Measurements from ENCODE around the gene ZNF213. TPM values are rescaled to one million over a fixed set of nuclear protein-coding genes. Genes with fewer than 3 reads are reported as not detected.
"Not testable (repeated sequence)": the region's sequence is repeated elsewhere in the genome, so short reads cannot be mapped to it uniquely, and the experiment has no call there.

Gene ZNF213
- total and polyA plus RNA-seq, 4 donors = 7.8 to 13.1 (median 11.5) TPM

GRCh38 chr16:3166505-3166886 is 31.7 kb downstream of the ZNF213 start:
- Histone ChIP-seq H3K36me3 (ENCODE audit: control insufficient read depth in 4 of 4, insufficient read depth in 4 of 4, low read length in 4 of 4) (no peaks in the 10 kb centered on the region), H3K27me3 (ENCODE audit: control insufficient read depth in 3 of 3, insufficient read depth in 3 of 3, low read length in 2 of 3) (peaks cover 0 to 53% (median 48%) of the 10 kb centered on the region in 3 donors), H3K9me3 (ENCODE audit: control insufficient read depth in 4 of 4, insufficient read depth in 3 of 4, low read length in 3 of 4) (no peaks in the 10 kb centered on the region), H3K4me3 (no peak overlapping the region), H3K27ac (ENCODE audit: low read depth in 1 of 2, low read length in 1 of 2) (no peak overlapping the region), H3K4me1 (ENCODE audit: control insufficient read depth in 5 of 5, insufficient read depth in 5 of 5, low read length in 5 of 5) (no peaks in the 10 kb centered on the region), H3K9ac (ENCODE audit: insufficient read depth in 1 of 2, low read length in 2 of 2) (no peak overlapping the region)
- no peak for TF ChIP-seq CTCF (IDR thresholded peaks at IDR 0.05; ENCODE audit: control extremely low read depth, extremely low read depth)
- no peak for ATAC-seq (ENCODE audit: insufficient read depth, low FRiP score)
- 33 to 59% methylated on average over 1 of the region's 1 CpG for WGBS, 2 donors
- DNase-seq = no peak

- 83 to 89% methylated on average over 7 of the region's 7 CpGs for WGBS, 2 donors
- not testable (repeated sequence) for ATAC-seq (ENCODE audit: insufficient read depth, low FRiP score); H3K27ac ChIP-seq (ENCODE audit: low read depth in 1 of 2, low read length in 1 of 2); H3K4me1 ChIP-seq (ENCODE audit: control insufficient read depth in 5 of 5, insufficient read depth in 5 of 5, low read length in 5 of 5); H3K9me3 ChIP-seq (ENCODE audit: control insufficient read depth in 4 of 4, insufficient read depth in 3 of 4, low read length in 3 of 4); H3K9ac ChIP-seq (ENCODE audit: insufficient read depth in 1 of 2, low read length in 2 of 2); H3K36me3 ChIP-seq (ENCODE audit: control insufficient read depth in 4 of 4, insufficient read depth in 4 of 4, low read length in 4 of 4); DNase-seq; H3K4me3 ChIP-seq
- peaks cover 0 to 65% (median 63%) of the 10 kb centered on the region in 3 donors for H3K27me3 ChIP-seq (ENCODE audit: control insufficient read depth in 3 of 3, insufficient read depth in 3 of 3, low read length in 2 of 3)
Observed at GRCh38 chr16:3168729-3169128, 33.9 kb downstream of the ZNF213 start.

GRCh38 chr16:3170440-3171180 is 35.8 kb downstream of the ZNF213 start:
- Histone ChIP-seq H3K36me3 (ENCODE audit: control insufficient read depth in 4 of 4, insufficient read depth in 4 of 4, low read length in 4 of 4) (no peaks in the 10 kb centered on the region), H3K4me3 (no peak overlapping the region), H3K4me1 (ENCODE audit: control insufficient read depth in 5 of 5, insufficient read depth in 5 of 5, low read length in 5 of 5) (peaks cover 0 to 6% (median 0%) of the 10 kb centered on the region in 5 donors), H3K27ac (ENCODE audit: low read depth in 1 of 2, low read length in 1 of 2) (no peak overlapping the region), H3K9ac (ENCODE audit: insufficient read depth in 1 of 2, low read length in 2 of 2) (no peak overlapping the region), H3K27me3 (ENCODE audit: control insufficient read depth in 3 of 3, insufficient read depth in 3 of 3, low read length in 2 of 3) (peaks cover 0 to 79% (median 78%) of the 10 kb centered on the region in 3 donors), H3K9me3 (ENCODE audit: control insufficient read depth in 4 of 4, insufficient read depth in 3 of 4, low read length in 3 of 4) (peaks cover 0 to 3% (median 0%) of the 10 kb centered on the region in 4 donors)
- DNase-seq = no peak
- 2 to 5% methylated on average over 52 to 53 of the region's 53 CpGs for WGBS, 2 donors
- no peak for ATAC-seq (ENCODE audit: insufficient read depth, low FRiP score)
- no peak for TF ChIP-seq CTCF (IDR thresholded peaks at IDR 0.05; ENCODE audit: control extremely low read depth, extremely low read depth)

GRCh38 chr16:3171181-3171854 is 36.5 kb downstream of the ZNF213 start:
- 3 to 4% methylated on average over 33 to 35 of the region's 35 CpGs for WGBS, 2 donors
- Histone ChIP-seq H3K9me3 (ENCODE audit: control insufficient read depth in 4 of 4, insufficient read depth in 3 of 4, low read length in 3 of 4) (peaks cover 0 to 4% (median 0%) of the 10 kb centered on the region in 4 donors), H3K36me3 (ENCODE audit: control insufficient read depth in 4 of 4, insufficient read depth in 4 of 4, low read length in 4 of 4) (no peaks in the 10 kb centered on the region), H3K4me3 (no peak overlapping the region), H3K27ac (ENCODE audit: low read depth in 1 of 2, low read length in 1 of 2) (no peak overlapping the region), H3K4me1 (ENCODE audit: control insufficient read depth in 5 of 5, insufficient read depth in 5 of 5, low read length in 5 of 5) (peaks cover 0 to 6% (median 0%) of the 10 kb centered on the region in 5 donors), H3K9ac (ENCODE audit: insufficient read depth in 1 of 2, low read length in 2 of 2) (no peak overlapping the region), H3K27me3 (ENCODE audit: control insufficient read depth in 3 of 3, insufficient read depth in 3 of 3, low read length in 2 of 3) (peaks cover 0 to 86% (median 85%) of the 10 kb centered on the region in 3 donors)
- DNase-seq = no peak
- no peak for TF ChIP-seq CTCF (IDR thresholded peaks at IDR 0.05; ENCODE audit: control extremely low read depth, extremely low read depth)
- no peak for ATAC-seq (ENCODE audit: insufficient read depth, low FRiP score)
